ENCODE measurements around the gene KCNAB1.

The KCNAB1 gene

DNA sequence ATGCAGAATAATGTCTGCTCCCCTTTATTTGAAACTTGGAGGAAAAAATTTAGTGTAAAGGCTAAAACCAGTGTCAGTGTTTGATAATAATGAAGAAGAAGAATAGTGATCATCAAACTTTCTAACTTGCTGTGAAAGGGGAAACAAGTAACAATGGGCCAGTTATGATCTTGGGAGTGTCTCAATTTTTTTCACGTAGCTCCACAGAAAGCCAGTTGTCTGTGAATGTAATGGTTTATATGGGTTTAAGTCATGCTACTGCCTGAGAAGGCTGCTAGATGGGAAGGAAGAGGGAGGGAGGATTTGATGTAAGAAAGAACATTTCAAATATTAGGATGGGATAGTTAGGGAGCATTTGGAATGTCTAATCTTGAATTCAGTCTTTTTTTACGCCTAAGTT is 455.7 kb downstream of the KCNAB1 start:
- Histone ChIP-seq H3K4me1 (ENCODE audit: control insufficient read depth in 5 of 5, insufficient read depth in 5 of 5, low read length in 5 of 5) (peaks cover 0 to 10% (median 0%) of the 10 kb centered on the region in 5 donors), H3K27me3 (ENCODE audit: control insufficient read depth in 5 of 5, insufficient read depth in 4 of 5, low read length in 5 of 5) (no peaks in the 10 kb centered on the region), H3K36me3 (ENCODE audit: control insufficient read depth in 5 of 5, insufficient read depth in 5 of 5, low read length in 5 of 5) (no peaks in the 10 kb centered on the region), H3K4me3 (ENCODE audit: low read depth in 1 of 5, low read length in 5 of 5) (no peak overlapping the region), H3K27ac (ENCODE audit: low read depth, low read length) (no peak overlapping the region), H3K9ac (ENCODE audit: low read length in 5 of 5) (no peak overlapping the region), H3K9me3 (ENCODE audit: control insufficient read depth in 5 of 5, low read length in 5 of 5) (no peaks in the 10 kb centered on the region)

DNA sequence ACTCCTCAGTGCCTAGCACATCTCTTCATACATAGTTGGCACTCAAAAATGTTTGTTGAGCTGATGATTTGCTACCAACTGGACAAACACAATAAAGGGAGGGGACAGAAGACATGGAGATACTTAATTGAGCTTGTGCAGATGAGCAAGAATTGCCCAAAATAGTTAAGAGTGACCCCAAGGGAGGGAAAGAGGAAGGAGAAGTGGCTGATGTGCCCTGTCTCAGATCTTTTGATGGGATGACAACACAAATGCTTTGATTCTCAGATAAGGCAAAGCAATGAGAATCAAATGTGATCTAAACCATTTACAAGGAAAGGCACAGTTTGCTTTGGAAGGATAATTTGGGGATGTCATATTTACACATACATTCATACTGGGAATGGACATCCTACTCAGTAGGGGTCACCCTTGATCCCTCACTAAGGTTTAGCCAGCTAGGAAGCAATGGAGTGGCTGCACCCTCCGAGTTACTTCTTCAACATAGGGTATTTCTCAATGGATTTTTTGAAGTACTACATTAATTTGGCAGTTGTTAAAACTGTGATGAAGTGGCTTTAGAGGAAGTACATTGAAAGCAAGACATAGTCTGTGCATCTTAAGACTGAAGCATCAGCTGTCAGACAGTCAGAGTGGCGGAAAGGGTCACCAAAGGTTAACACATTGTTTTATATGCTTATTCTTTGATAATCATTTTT is 456.4 kb downstream of the KCNAB1 start:
- H3K4me3 ChIP-seq (ENCODE audit: low read depth in 1 of 5, low read length in 5 of 5), result no peak overlapping the region
- no peak overlapping the region for H3K9ac ChIP-seq (ENCODE audit: low read length in 5 of 5)
- no peak overlapping the region for H3K27ac ChIP-seq (ENCODE audit: low read depth, low read length)
- no peaks in the 10 kb centered on the region for H3K36me3 ChIP-seq (ENCODE audit: control insufficient read depth in 5 of 5, insufficient read depth in 5 of 5, low read length in 5 of 5)
- H3K9me3 ChIP-seq (ENCODE audit: control insufficient read depth in 5 of 5, low read length in 5 of 5), result no peaks in the 10 kb centered on the region
- H3K27me3 ChIP-seq (ENCODE audit: control insufficient read depth in 5 of 5, insufficient read depth in 4 of 5, low read length in 5 of 5), result no peaks in the 10 kb centered on the region
- H3K4me1 ChIP-seq (ENCODE audit: control insufficient read depth in 5 of 5, insufficient read depth in 5 of 5, low read length in 5 of 5), result peaks cover 0 to 10% (median 0%) of the 10 kb centered on the region in 5 donors

GRCh38 chr3:156577736-156578135 is 457.4 kb downstream of the KCNAB1 start:
- Histone ChIP-seq H3K36me3 (ENCODE audit: control insufficient read depth in 5 of 5, insufficient read depth in 5 of 5, low read length in 5 of 5) (no peaks in the 10 kb centered on the region), H3K9me3 (ENCODE audit: control insufficient read depth in 5 of 5, low read length in 5 of 5) (no peaks in the 10 kb centered on the region), H3K9ac (ENCODE audit: low read length in 5 of 5) (no peak overlapping the region), H3K4me1 (ENCODE audit: control insufficient read depth in 5 of 5, insufficient read depth in 5 of 5, low read length in 5 of 5) (peaks cover 0 to 10% (median 0%) of the 10 kb centered on the region in 5 donors), H3K27me3 (ENCODE audit: control insufficient read depth in 5 of 5, insufficient read depth in 4 of 5, low read length in 5 of 5) (no peaks in the 10 kb centered on the region), H3K27ac (ENCODE audit: low read depth, low read length) (no peak overlapping the region), H3K4me3 (ENCODE audit: low read depth in 1 of 5, low read length in 5 of 5) (no peak overlapping the region)

DNA sequence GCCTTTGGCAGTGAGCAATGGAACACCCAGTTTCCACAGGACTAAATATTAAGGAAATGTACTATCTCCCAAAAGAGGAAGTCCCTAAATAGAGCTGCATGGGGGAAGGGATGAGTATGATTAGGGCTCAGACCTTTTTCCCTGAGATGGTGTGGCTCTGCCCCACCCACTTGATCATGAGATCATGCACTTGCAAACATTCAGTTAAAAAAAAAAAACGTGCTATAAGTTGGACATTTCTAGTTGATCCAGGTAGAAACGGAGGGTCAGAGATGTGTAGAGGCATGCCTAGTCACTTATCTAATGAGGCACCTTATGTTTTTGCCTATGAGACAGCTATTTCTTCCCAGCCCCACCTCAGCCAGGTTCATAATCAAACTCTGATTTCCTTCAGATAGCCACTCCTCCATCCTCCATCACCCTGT is 459.1 kb downstream of the KCNAB1 start:
- no peak overlapping the region for H3K27ac ChIP-seq (ENCODE audit: low read depth, low read length)
- H3K9me3 ChIP-seq (ENCODE audit: control insufficient read depth in 5 of 5, low read length in 5 of 5), result no peaks in the 10 kb centered on the region
- H3K27me3 ChIP-seq (ENCODE audit: control insufficient read depth in 5 of 5, insufficient read depth in 4 of 5, low read length in 5 of 5), result no peaks in the 10 kb centered on the region
- no peak overlapping the region for H3K4me3 ChIP-seq (ENCODE audit: low read depth in 1 of 5, low read length in 5 of 5)
- peaks cover 0 to 10% (median 0%) of the 10 kb centered on the region in 5 donors for H3K4me1 ChIP-seq (ENCODE audit: control insufficient read depth in 5 of 5, insufficient read depth in 5 of 5, low read length in 5 of 5)
- H3K36me3 ChIP-seq (ENCODE audit: control insufficient read depth in 5 of 5, insufficient read depth in 5 of 5, low read length in 5 of 5), result no peaks in the 10 kb centered on the region
- no peak overlapping the region for H3K9ac ChIP-seq (ENCODE audit: low read length in 5 of 5)

GRCh38 chr3:156581033-156581432 is 460.7 kb downstream of the KCNAB1 start:
- Histone ChIP-seq H3K4me1 (ENCODE audit: control insufficient read depth in 5 of 5, insufficient read depth in 5 of 5, low read length in 5 of 5) (peaks cover 0 to 10% (median 0%) of the 10 kb centered on the region in 5 donors), H3K36me3 (ENCODE audit: control insufficient read depth in 5 of 5, insufficient read depth in 5 of 5, low read length in 5 of 5) (no peaks in the 10 kb centered on the region), H3K9me3 (ENCODE audit: control insufficient read depth in 5 of 5, low read length in 5 of 5) (no peaks in the 10 kb centered on the region), H3K27ac (ENCODE audit: low read depth, low read length) (no peak overlapping the region), H3K9ac (ENCODE audit: low read length in 5 of 5) (no peak overlapping the region), H3K4me3 (ENCODE audit: low read depth in 1 of 5, low read length in 5 of 5) (no peak overlapping the region), H3K27me3 (ENCODE audit: control insufficient read depth in 5 of 5, insufficient read depth in 4 of 5, low read length in 5 of 5) (no peaks in the 10 kb centered on the region)

DNA sequence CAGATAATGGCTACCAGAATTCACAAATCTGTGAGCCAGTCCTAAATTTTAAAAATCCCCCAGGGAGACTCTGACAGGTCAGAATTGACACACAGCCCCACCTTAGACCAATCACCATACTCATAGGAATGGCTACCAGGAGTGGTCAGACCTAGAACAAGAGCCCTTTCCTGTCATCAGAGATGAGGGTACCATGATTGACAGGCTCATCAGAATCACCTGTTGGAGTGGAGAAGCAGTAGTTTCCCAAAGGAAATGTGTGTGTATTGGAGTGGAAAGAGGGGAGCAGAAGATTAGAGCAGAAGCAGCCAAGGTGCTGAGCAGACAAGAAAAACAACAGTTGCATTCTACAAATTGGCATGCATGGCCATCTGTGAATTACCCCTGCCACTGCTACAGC is 461.6 kb downstream of the KCNAB1 start:
- Histone ChIP-seq H3K9ac (ENCODE audit: low read length in 5 of 5) (no peak overlapping the region), H3K27ac (ENCODE audit: low read depth, low read length) (no peak overlapping the region), H3K9me3 (ENCODE audit: control insufficient read depth in 5 of 5, low read length in 5 of 5) (no peaks in the 10 kb centered on the region), H3K4me1 (ENCODE audit: control insufficient read depth in 5 of 5, insufficient read depth in 5 of 5, low read length in 5 of 5) (peaks cover 0 to 10% (median 0%) of the 10 kb centered on the region in 5 donors), H3K36me3 (ENCODE audit: control insufficient read depth in 5 of 5, insufficient read depth in 5 of 5, low read length in 5 of 5) (no peaks in the 10 kb centered on the region), H3K4me3 (ENCODE audit: low read depth in 1 of 5, low read length in 5 of 5) (no peak overlapping the region), H3K27me3 (ENCODE audit: control insufficient read depth in 5 of 5, insufficient read depth in 4 of 5, low read length in 5 of 5) (no peaks in the 10 kb centered on the region)

GRCh38 chr3:156582532-156583183 is 462.3 kb downstream of the KCNAB1 start:
- H3K4me1 ChIP-seq (ENCODE audit: control insufficient read depth in 5 of 5, insufficient read depth in 5 of 5, low read length in 5 of 5), result peaks cover 0 to 12% (median 0%) of the 10 kb centered on the region in 5 donors
- H3K4me3 ChIP-seq (ENCODE audit: low read depth in 1 of 5, low read length in 5 of 5), result no peak overlapping the region
- no peaks in the 10 kb centered on the region for H3K27me3 ChIP-seq (ENCODE audit: control insufficient read depth in 5 of 5, insufficient read depth in 4 of 5, low read length in 5 of 5)
- no peak overlapping the region for H3K27ac ChIP-seq (ENCODE audit: low read depth, low read length)
- no peaks in the 10 kb centered on the region for H3K9me3 ChIP-seq (ENCODE audit: control insufficient read depth in 5 of 5, low read length in 5 of 5)
- no peak overlapping the region for H3K9ac ChIP-seq (ENCODE audit: low read length in 5 of 5)
- H3K36me3 ChIP-seq (ENCODE audit: control insufficient read depth in 5 of 5, insufficient read depth in 5 of 5, low read length in 5 of 5), result no peaks in the 10 kb centered on the region

DNA sequence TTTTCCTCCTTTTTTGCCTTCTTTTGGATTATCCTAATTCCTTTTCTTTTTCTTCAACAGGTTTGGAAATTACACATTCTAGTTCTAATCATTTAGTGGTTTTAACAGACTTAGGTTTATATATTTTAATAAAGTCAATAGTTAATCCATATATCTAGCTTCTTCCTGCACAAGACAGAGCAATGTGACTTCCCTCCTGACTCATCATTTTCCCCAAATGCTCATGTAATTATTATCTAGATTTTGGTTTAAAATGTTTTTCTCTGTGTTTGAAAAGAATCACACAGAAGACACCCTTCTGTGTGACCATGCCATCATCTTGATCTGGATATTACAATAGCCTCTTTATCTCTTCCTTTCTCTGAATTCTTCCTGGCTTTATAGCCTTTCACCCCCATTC is 463.1 kb downstream of the KCNAB1 start:
- no peak overlapping the region for H3K4me3 ChIP-seq (ENCODE audit: low read depth in 1 of 5, low read length in 5 of 5)
- no peaks in the 10 kb centered on the region for H3K27me3 ChIP-seq (ENCODE audit: control insufficient read depth in 5 of 5, insufficient read depth in 4 of 5, low read length in 5 of 5)
- H3K9me3 ChIP-seq (ENCODE audit: control insufficient read depth in 5 of 5, low read length in 5 of 5), result no peaks in the 10 kb centered on the region
- H3K27ac ChIP-seq (ENCODE audit: low read depth, low read length), result no peak overlapping the region
- no peaks in the 10 kb centered on the region for H3K36me3 ChIP-seq (ENCODE audit: control insufficient read depth in 5 of 5, insufficient read depth in 5 of 5, low read length in 5 of 5)
- peaks cover 0 to 13% (median 0%) of the 10 kb centered on the region in 5 donors for H3K4me1 ChIP-seq (ENCODE audit: control insufficient read depth in 5 of 5, insufficient read depth in 5 of 5, low read length in 5 of 5)
- no peak overlapping the region for H3K9ac ChIP-seq (ENCODE audit: low read length in 5 of 5)

DNA sequence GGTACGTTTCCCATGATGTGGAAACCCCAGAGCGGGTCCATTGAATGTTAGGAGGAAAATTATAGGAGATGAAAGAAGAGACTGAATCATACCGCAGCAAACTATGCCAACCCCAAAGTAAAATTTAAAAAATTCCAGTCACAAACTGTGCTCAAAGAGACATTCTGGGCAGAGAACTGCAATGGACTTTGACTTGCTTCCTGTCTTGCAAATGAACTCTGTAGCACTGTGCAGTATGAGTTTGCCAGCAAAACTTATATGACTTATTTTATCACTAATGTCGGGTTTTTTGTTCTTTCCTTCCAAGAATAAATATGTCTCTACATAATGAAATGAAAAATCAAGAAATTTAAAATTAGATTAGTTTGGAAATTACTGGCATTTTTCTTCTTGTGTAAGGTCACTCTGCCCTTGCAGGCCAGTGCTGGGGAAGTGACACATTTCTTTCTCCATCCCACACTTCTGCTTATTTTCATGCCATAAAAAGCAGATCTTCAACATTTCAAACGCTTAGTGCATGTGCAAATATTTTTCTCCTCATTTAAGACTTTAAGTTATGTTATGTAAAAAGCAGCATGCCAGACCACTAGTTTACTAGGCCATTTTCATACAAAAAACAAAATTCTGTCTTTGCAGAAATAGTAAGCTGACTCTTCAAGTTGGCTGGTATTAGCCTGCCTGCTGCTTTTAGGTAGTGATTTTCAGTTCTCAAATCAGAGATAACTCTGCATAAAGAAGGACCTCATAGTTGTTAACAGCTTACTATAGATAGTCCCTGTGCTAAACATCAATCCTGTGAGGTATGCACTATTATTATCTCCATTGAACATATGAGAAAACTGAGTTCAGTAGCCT is 466.8 kb downstream of the KCNAB1 start:
- Histone ChIP-seq H3K36me3 (ENCODE audit: control insufficient read depth in 5 of 5, insufficient read depth in 5 of 5, low read length in 5 of 5) (no peaks in the 10 kb centered on the region), H3K27ac (ENCODE audit: low read depth, low read length) (no peak overlapping the region), H3K9me3 (ENCODE audit: control insufficient read depth in 5 of 5, low read length in 5 of 5) (no peaks in the 10 kb centered on the region), H3K4me3 (ENCODE audit: low read depth in 1 of 5, low read length in 5 of 5) (no peak overlapping the region), H3K9ac (ENCODE audit: low read length in 5 of 5) (no peak overlapping the region), H3K27me3 (ENCODE audit: control insufficient read depth in 5 of 5, insufficient read depth in 4 of 5, low read length in 5 of 5) (no peaks in the 10 kb centered on the region), H3K4me1 (ENCODE audit: control insufficient read depth in 5 of 5, insufficient read depth in 5 of 5, low read length in 5 of 5) (peaks cover 0 to 3% (median 0%) of the 10 kb centered on the region in 5 donors)

- no peaks in the 10 kb centered on the region for H3K27me3 ChIP-seq (ENCODE audit: control insufficient read depth in 5 of 5, insufficient read depth in 4 of 5, low read length in 5 of 5)
- H3K27ac ChIP-seq (ENCODE audit: low read depth, low read length), result no peak overlapping the region
- H3K9me3 ChIP-seq (ENCODE audit: control insufficient read depth in 5 of 5, low read length in 5 of 5), result no peaks in the 10 kb centered on the region
- no peak overlapping the region for H3K4me3 ChIP-seq (ENCODE audit: low read depth in 1 of 5, low read length in 5 of 5)
- H3K4me1 ChIP-seq (ENCODE audit: control insufficient read depth in 5 of 5, insufficient read depth in 5 of 5, low read length in 5 of 5), result peaks cover 0 to 3% (median 0%) of the 10 kb centered on the region in 5 donors
- no peak overlapping the region for H3K9ac ChIP-seq (ENCODE audit: low read length in 5 of 5)
- H3K36me3 ChIP-seq (ENCODE audit: control insufficient read depth in 5 of 5, insufficient read depth in 5 of 5, low read length in 5 of 5), result no peaks in the 10 kb centered on the region
Observed at GRCh38 chr3:156587760-156588069, 467.3 kb downstream of the KCNAB1 start.
